Measurements from ENCODE around the gene CEMIP2.
"Not testable (repeated sequence)": the region's sequence is repeated elsewhere in the genome, so short reads cannot be mapped to it uniquely, and the experiment has no call there.

The CEMIP2 gene

GRCh38 chr9:71768388-71769174, at the start of gene CEMIP2:
Gene CEMIP2 (minus strand): TSS chr9:71768513. CDS start chr9:71750373, 18,140 bp downstream.
- peak; percentile 83 for DNase-seq (ENCODE audit: low spot score)

- DNase-seq (ENCODE audit: low spot score): no peak
Observed at GRCh38 chr9:71816916-71817451, 48.7 kb upstream of the CEMIP2 start.

GRCh38 chr9:71814815-71815214, 46.5 kb upstream of the CEMIP2 start:
- DNase-seq (ENCODE audit: low spot score): no peak

GRCh38 chr9:71814226-71814625, 45.9 kb upstream of the CEMIP2 start:
- DNase-seq (ENCODE audit: low spot score): no peak

- DNase-seq (ENCODE audit: low spot score): no peak
Observed at GRCh38 chr9:71812385-71812784, 44.1 kb upstream of the CEMIP2 start.

GRCh38 chr9:71808068-71808467, 39.8 kb upstream of the CEMIP2 start:
- no peak for DNase-seq (ENCODE audit: low spot score)

- peak; percentile 60 for DNase-seq (ENCODE audit: low spot score)
Observed at GRCh38 chr9:71806901-71807307, 38.6 kb upstream of the CEMIP2 start.

GRCh38 chr9:71805096-71805495, 36.8 kb upstream of the CEMIP2 start:
- not testable (repeated sequence) for DNase-seq (ENCODE audit: low spot score)

- no peak for DNase-seq (ENCODE audit: low spot score)
Observed at GRCh38 chr9:71801826-71802225, 33.5 kb upstream of the CEMIP2 start.

- no peak for DNase-seq (ENCODE audit: low spot score)
Observed at GRCh38 chr9:71797266-71797665, 29.0 kb upstream of the CEMIP2 start.

GRCh38 chr9:71796100-71796767, 27.9 kb upstream of the CEMIP2 start:
- no peak for DNase-seq (ENCODE audit: low spot score)

- no peak for DNase-seq (ENCODE audit: low spot score)
Observed at GRCh38 chr9:71795097-71795813, 26.9 kb upstream of the CEMIP2 start.

- DNase-seq (ENCODE audit: low spot score): no peak
Observed at GRCh38 chr9:71793386-71794105, 25.2 kb upstream of the CEMIP2 start.

- no peak for DNase-seq (ENCODE audit: low spot score)
Observed at GRCh38 chr9:71791875-71792274, 23.6 kb upstream of the CEMIP2 start.

GRCh38 chr9:71790296-71790695, 22.0 kb upstream of the CEMIP2 start:
- DNase-seq (ENCODE audit: low spot score): no peak

- no peak for DNase-seq (ENCODE audit: low spot score)
Observed at GRCh38 chr9:71783120-71783523, 14.8 kb upstream of the CEMIP2 start.

- no peak for DNase-seq (ENCODE audit: low spot score)
Observed at GRCh38 chr9:71781391-71781790, 13.1 kb upstream of the CEMIP2 start.

GRCh38 chr9:71780953-71781352, 12.6 kb upstream of the CEMIP2 start:
- no peak for DNase-seq (ENCODE audit: low spot score)

- no peak for DNase-seq (ENCODE audit: low spot score)
Observed at GRCh38 chr9:71778085-71778484, 9.8 kb upstream of the CEMIP2 start.

GRCh38 chr9:71774920-71775319, 6.6 kb upstream of the CEMIP2 start:
- no peak for DNase-seq (ENCODE audit: low spot score)

- DNase-seq (ENCODE audit: low spot score): no peak
Observed at GRCh38 chr9:71772726-71773125, 4.4 kb upstream of the CEMIP2 start.

GRCh38 chr9:71770170-71770569, 1.9 kb upstream of the CEMIP2 start:
- no peak for DNase-seq (ENCODE audit: low spot score)
